GM23248 (cell line): Measurements from ENCODE around the gene POR.

Experiments
- EZH2 ChIP-seq: fragments of 200-600 bp; sonication (generic); IDR thresholded peaks from 2 replicates; pipeline ENCODE4 v1.6.1; 2018; ENCODE audit warnings: antibody characterized with exemption, mild to moderate bottlenecking; ENCODE audit not compliant: insufficient read depth, poor library complexity, severe bottlenecking
- EZH2phosphoT487 ChIP-seq: fragments of 200-600 bp; sonication (generic); IDR thresholded peaks from 2 replicates; pipeline ENCODE4 v1.6.1; 2018; ENCODE audit warnings: antibody characterized with exemption, moderate library complexity, mild to moderate bottlenecking, low read depth; ENCODE audit not compliant: insufficient read depth

- TF ChIP-seq EZH2 (no peak), EZH2phosphoT487 (no peak)
These were observed 45.4 kb downstream of the POR start for GRCh38 chr7:75960372-75960771.
